Right atrium auricular region (tissue), 2 donors: ENCODE measurements around the gene FOXO4. TPM values are rescaled to one million over a fixed set of nuclear protein-coding genes. Genes with fewer than 3 reads are reported as not detected.

Experiments
- DNase-seq: peaks from one replicate; pipeline ENCODE4 v3.0.0-alpha.2; 2019; ENCODE audit warnings: low spot score
- H3K27ac ChIP-seq, 2 donors: fragments of 200-600 bp; sonication (generic); 1 replicate in 1 of 2; 2 replicates in 1 of 2; pipeline ENCODE4 v1.5.1; 2016 to 2019
- H3K27me3 ChIP-seq, 2 donors: fragments of 200-600 bp; sonication (generic); one replicate each; pipeline versions ENCODE4 v1.5.1 to v1.6.0; 2017 to 2019
- H3K36me3 ChIP-seq: fragments of 200-600 bp; sonication (generic); one replicate; pipeline ENCODE4 v1.5.1; 2016
- H3K4me1 ChIP-seq, 2 donors: fragments of 200-600 bp; sonication (generic); one replicate each; pipeline versions ENCODE4 v1.5.1 to v1.6.0; 2017 to 2019
- H3K4me3 ChIP-seq, 2 donors: fragments of 200-600 bp; sonication (generic); 1 replicate in 1 of 2; 2 replicates in 1 of 2; pipeline ENCODE4 v1.5.1; 2017 to 2019; ENCODE audit warnings: mild to moderate bottlenecking in 1 of 2, moderate library complexity in 1 of 2
- H3K9me3 ChIP-seq, 2 donors: fragments of 200-600 bp; sonication (generic); one replicate each; pipeline ENCODE4 v1.5.1; 2019
- CTCF ChIP-seq, 2 donors: fragments of 200-600 bp; sonication (generic); IDR thresholded peaks; one replicate each; pipeline ENCODE4 v1.5.1; 2019; ENCODE audit warnings: antibody characterized with exemption in 2 of 2
- total RNA-seq, 2 donors: library from RNA; depleted of rRNA; stranded (reverse); fragments of >200 nt; gene quantifications; one replicate each; pipeline ENCODE4 v1.1.0, GENCODE V29; 2016

FOXO4 gene
- total RNA-seq, 2 donors from 2014 or later = 12.4 to 17.0 TPM

- H3K4me3 ChIP-seq = no peak within 1 kb of the TSS
- no peaks in the 10 kb centered on the region for H3K4me1 ChIP-seq
- H3K36me3 ChIP-seq = no peaks in the 10 kb centered on the region
- no peak for TF ChIP-seq CTCF (IDR thresholded peaks at IDR 0.05)
- H3K27ac ChIP-seq = no peak within 1 kb of the TSS
- no peaks in the 10 kb centered on the region for H3K9me3 ChIP-seq
- DNase-seq = no peak
- H3K27me3 ChIP-seq = no peaks in the 10 kb centered on the region
Observed at GRCh38 chrX:71106427-71106826, 10.8 kb downstream of the FOXO4 start, which contains the start of gene CXorf65. Gene CXorf65 (minus strand): TSS chrX:71106740. CDS start chrX:71106556, 184 bp downstream.

GRCh38 chrX:71107245-71107644 is 11.6 kb downstream of the FOXO4 start:
- Histone ChIP-seq H3K27me3 (no peaks in the 10 kb centered on the region), H3K27ac (no peak overlapping the region), H3K9me3 (no peaks in the 10 kb centered on the region), H3K36me3 (no peaks in the 10 kb centered on the region), H3K4me3 (no peak overlapping the region), H3K4me1 (no peaks in the 10 kb centered on the region)
- DNase-seq = no peak
- TF ChIP-seq CTCF (IDR thresholded peaks at IDR 0.05) = no peak

GRCh38 chrX:71107762-71108360 is 12.2 kb downstream of the FOXO4 start:
- no peak overlapping the region for H3K27ac ChIP-seq
- TF ChIP-seq CTCF (IDR thresholded peaks at IDR 0.05) = no peak
- no peak for DNase-seq

GRCh38 chrX:71109051-71109450 is 13.4 kb downstream of the FOXO4 start:
- TF ChIP-seq CTCF (IDR thresholded peaks at IDR 0.05) = no peak
- H3K4me3 ChIP-seq = no peak overlapping the region
- H3K36me3 ChIP-seq = no peaks in the 10 kb centered on the region
- no peak for DNase-seq
- H3K27ac ChIP-seq = no peak overlapping the region
- no peaks in the 10 kb centered on the region for H3K27me3 ChIP-seq
- no peaks in the 10 kb centered on the region for H3K9me3 ChIP-seq
- no peaks in the 10 kb centered on the region for H3K4me1 ChIP-seq

More at GRCh38 chrX:71107762-71108360, 12.2 kb downstream of the FOXO4 start:
- Histone ChIP-seq H3K36me3 (no peaks in the 10 kb centered on the region), H3K4me3 (no peak overlapping the region), H3K27me3 (no peaks in the 10 kb centered on the region), H3K9me3 (no peaks in the 10 kb centered on the region), H3K4me1 (no peaks in the 10 kb centered on the region)

- no peak within 1 kb of the TSS for H3K27ac ChIP-seq
- H3K9me3 ChIP-seq = no peaks in the 10 kb centered on the region
- no peaks in the 10 kb centered on the region for H3K27me3 ChIP-seq
- no peaks in the 10 kb centered on the region for H3K36me3 ChIP-seq
- H3K4me1 ChIP-seq = no peaks in the 10 kb centered on the region
- TF ChIP-seq CTCF (IDR thresholded peaks at IDR 0.05) = no peak
- H3K4me3 ChIP-seq = no peak within 1 kb of the TSS
- DNase-seq = no peak
Observed at GRCh38 chrX:71111141-71111843, 15.6 kb downstream of the FOXO4 start, which contains the start of gene IL2RG. Gene IL2RG (minus strand): TSS chrX:71111577. CDS start chrX:71111539, 38 bp downstream.
